AG04449 (cell line): ENCODE results near the gene IQCK.

ENCODE experiments used
- CTCF ChIA-PET: fragments of 350-600 bp; formaldehyde crosslinking; extraction: SDS; loops from one replicate; lab custom pipeline; 2021; ENCODE audit warnings: antibody characterized with exemption; lab: Yijun Ruan, JAX
- POLR2A ChIA-PET: fragments of 400-600, 350-600 bp; formaldehyde crosslinking; extraction: SDS; loops from one replicate; lab custom pipeline; 2020; ENCODE audit warnings: antibody characterized with exemption, inconsistent platforms; lab: Yijun Ruan, JAX
- DNase-seq: peaks from one replicate; pipeline ENCODE4 v3.0.0-alpha.2; 2010; ENCODE audit warnings: low read depth, low spot score
- H3K4me3 ChIP-seq: 2 replicates; pipeline ENCODE4 v1.5.1; 2011; ENCODE audit warnings: low read depth, mild to moderate bottlenecking, control low read depth, low read length
- CTCF ChIP-seq: IDR thresholded peaks from one replicate; pipeline ENCODE4 v1.5.1; 2011; ENCODE audit warnings: mild to moderate bottlenecking, moderate library complexity, low read length, control low read depth, inconsistent platforms; ENCODE audit not compliant: insufficient read depth; ENCODE audit errors: missing control alignments

The IQCK gene

GRCh38 chr16:19882186-19882585 lies 164.1 kb downstream of the IQCK start:
- ChIA-PET POLR2A (no interaction called here), CTCF (interaction anchor here (0.9 to 1.6 kb wide), 7 partner anchors 8 to 298 kb away, joined by 3 to 7 read pairs (median 3); no protein-coding TSS in a partner anchor)
- DNase-seq: no peak
- no peak for TF ChIP-seq CTCF
- H3K4me3 ChIP-seq: no peak overlapping the region

DNA sequence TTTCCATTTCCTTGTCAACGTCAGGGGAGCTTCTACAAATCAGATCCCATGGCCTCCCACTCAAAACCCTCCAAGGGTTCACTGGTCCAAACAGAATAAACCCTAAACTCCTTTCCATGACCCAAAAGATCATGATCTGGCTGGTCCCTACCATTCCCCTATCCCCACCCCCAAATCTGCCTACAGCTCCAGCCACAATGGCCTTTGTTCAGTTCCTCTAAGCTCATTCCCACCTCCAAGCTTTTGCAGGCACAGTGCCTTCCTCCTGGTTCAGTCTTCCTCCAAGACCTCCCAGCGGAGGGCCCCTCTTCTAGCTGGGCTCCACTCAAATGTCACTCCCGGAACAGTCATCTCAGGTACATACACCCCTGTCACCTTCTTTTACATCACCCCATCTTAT lies 164.6 kb downstream of the IQCK start:
- ChIA-PET CTCF (interaction anchor here (0.9 to 1.6 kb wide), 7 partner anchors 8 to 299 kb away, joined by 3 to 7 read pairs (median 3); no protein-coding TSS in a partner anchor), POLR2A (no interaction called here)
- no peak for DNase-seq
- no peak overlapping the region for H3K4me3 ChIP-seq
- no peak for TF ChIP-seq CTCF

DNA sequence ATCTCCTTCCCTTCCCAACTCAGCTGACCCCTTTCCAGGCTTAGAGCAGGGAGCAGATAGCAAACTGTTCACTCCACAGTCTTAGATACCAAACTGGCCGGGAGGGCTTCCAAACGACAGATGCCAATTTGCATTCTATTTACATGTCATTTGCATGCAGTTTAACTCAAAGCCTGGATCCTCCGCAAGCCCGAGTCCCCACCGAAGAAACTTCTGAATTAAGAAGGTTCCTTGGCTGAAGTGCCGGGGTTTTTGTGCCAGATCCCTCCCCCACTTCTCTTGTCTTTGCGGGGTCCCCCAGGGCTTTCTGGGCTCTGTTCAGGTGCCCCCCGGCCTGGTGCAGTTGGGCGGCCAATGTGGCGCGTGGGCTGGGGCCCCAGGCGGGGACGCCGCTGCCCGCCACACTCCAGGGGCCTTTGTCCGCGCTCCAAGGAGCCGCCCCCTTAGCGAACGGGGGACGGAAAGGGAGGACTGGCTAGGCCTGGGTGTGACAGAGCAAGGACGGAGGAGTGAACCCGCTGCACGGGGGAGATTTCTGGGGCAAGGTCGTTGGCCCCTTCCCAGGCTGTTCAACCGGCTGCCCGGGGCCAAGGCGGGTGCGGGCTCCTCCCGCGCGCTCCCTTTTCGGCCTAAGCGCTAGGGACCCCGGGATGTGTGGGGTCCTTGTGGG lies 165.4 kb downstream of the IQCK start:
- ChIA-PET POLR2A (no interaction called here), CTCF (interaction anchor here (0.9 to 6.6 kb wide), 10 partner anchors 8 to 324 kb away, joined by 3 to 250 read pairs (median 4); partner anchors contain the start of gene VPS35L)
- no peak for TF ChIP-seq CTCF
- DNase-seq: no peak
- H3K4me3 ChIP-seq: no peak overlapping the region

DNA sequence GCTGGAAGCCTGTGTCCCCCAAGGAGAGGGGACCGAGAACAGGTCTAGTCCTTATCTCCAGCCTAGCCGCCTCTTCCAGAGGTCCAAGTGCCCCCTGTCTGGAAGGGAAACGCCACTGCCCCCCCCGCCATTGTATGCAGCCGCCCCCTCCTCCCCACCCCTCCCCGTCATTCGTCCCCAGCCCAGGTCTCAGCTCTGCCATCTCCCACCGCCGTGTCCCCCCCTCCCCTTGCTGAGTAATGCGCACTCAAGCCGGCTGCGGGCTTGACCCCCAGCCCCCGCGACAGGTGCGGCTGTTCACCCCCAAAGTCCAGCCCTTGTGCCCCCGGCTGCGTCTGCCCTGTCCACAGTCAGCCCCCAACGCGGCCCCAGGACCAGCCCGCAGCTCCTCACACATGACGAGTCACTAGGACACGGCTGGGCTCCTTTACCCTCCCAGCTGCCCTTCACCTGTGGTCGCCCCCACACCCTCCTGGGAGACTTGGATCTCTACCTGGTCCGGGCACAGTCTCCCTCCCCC lies 166.0 kb downstream of the IQCK start:
- CTCF ChIA-PET: interaction anchor here (0.7 to 6.6 kb wide), 11 partner anchors 8 to 325 kb away, joined by 3 to 250 read pairs (median 4); partner anchors contain the start of gene VPS35L
- TF ChIP-seq CTCF: no peak
- peak overlapping the region; percentile 61 for H3K4me3 ChIP-seq
- POLR2A ChIA-PET: no interaction called here
- DNase-seq: no peak

DNA sequence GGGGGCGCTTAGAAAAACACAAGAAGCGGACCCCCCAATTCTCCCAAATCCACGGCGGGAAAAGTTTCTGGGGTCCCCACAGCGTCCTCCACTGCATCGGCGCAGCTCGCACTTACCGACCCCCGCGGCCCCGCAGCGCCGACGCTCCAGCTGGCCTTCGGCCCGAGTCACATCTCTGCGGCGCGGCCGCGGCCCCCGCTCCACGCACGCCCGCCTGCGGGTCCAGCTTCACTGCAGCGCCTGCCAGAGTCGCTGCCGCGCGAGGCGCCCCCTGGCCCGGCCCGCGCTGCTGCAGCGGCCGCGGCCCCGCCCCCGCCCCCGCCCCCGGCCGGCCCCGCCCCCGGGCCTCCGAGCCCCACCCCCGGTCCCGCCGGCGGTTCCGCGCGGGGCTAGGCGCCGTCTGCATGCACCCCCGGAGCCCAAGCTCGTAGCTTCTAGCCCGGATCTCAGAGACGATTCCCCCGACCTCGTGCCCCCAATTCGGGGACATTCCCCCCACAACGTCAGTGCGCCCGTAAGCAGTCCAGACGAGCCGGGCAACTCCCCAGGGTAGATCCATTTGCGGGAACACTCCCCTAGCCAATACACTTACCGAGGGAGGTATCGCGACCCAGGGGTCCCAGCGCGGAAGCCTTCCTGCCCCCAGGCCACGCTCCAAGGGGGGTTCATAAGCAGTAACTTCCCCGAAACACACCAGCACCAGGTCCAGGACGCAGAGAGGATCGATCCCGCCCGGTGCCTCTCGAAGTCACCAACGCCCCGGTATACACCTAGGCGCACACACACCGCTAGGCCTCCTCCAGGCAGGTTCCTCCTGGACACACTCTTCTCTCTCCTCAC lies 166.8 kb downstream of the IQCK start, which contains the start of gene GPRC5B:
GPRC5B (minus strand) TSS at position 238 of the 840 bp plus-strand sequence. CDS start 12,003 bp downstream, outside the sequence.
- no peak for TF ChIP-seq CTCF
- no peak for DNase-seq
- POLR2A ChIA-PET: no interaction called here

More for the DNA sequence above, 166.8 kb downstream of the IQCK start, which contains the start of gene GPRC5B:
- peak within 1 kb of the TSS; percentile 61 for H3K4me3 ChIP-seq
- CTCF ChIA-PET: interaction anchor here (0.7 to 6.6 kb wide), 12 partner anchors 8 to 326 kb away, joined by 3 to 250 read pairs (median 4); partner anchors contain the start of gene VPS35L
